Liver (tissue), 9 donors: ENCODE measurements around the gene MCF2L2. TPM values are rescaled to one million over a fixed set of nuclear protein-coding genes. Genes with fewer than 3 reads are reported as not detected.

Experiments
- DNase-seq: peaks from one replicate; pipeline ENCODE4 v3.0.0-alpha.2; 2017; ENCODE audit warnings: low spot score
- H3K27ac ChIP-seq, 2 donors: one replicate each; pipeline ENCODE4 v1.7.0; 2013; ENCODE audit warnings: inconsistent platforms in 2 of 2, low read length in 2 of 2, control low read depth in 1 of 2, low read depth in 1 of 2, mild to moderate bottlenecking in 1 of 2
- H3K27me3 ChIP-seq, 4 donors: one replicate each; pipeline versions ENCODE4 v1.6.1 to v1.7.0; 2013; ENCODE audit warnings: low read length in 3 of 4, inconsistent platforms in 1 of 4, mild to moderate bottlenecking in 1 of 4, moderate library complexity in 1 of 4; ENCODE audit not compliant: control insufficient read depth in 4 of 4, insufficient read depth in 4 of 4
- H3K36me3 ChIP-seq, 4 donors: one replicate each; pipeline versions ENCODE4 v1.6.1 to v1.7.0; 2013; ENCODE audit warnings: low read length in 3 of 4, mild to moderate bottlenecking in 3 of 4, low read depth in 1 of 4, moderate library complexity in 1 of 4; ENCODE audit not compliant: control insufficient read depth in 4 of 4, insufficient read depth in 3 of 4
- H3K4me1 ChIP-seq, 4 donors: one replicate each; pipeline versions ENCODE4 v1.6.1 to v1.7.0; 2013; ENCODE audit warnings: low read length in 3 of 4, mild to moderate bottlenecking in 3 of 4, moderate library complexity in 1 of 4; ENCODE audit not compliant: control insufficient read depth in 4 of 4, insufficient read depth in 4 of 4
- H3K4me3 ChIP-seq, 3 donors: one replicate each; pipeline versions ENCODE4 v1.6.1 to v1.7.0; 2013; ENCODE audit warnings: low read length in 3 of 3, control low read depth in 1 of 3, low read depth in 1 of 3, mild to moderate bottlenecking in 1 of 3
- H3K9ac ChIP-seq, 2 donors: one replicate each; pipeline ENCODE4 v1.7.0; 2013; ENCODE audit warnings: low read length in 2 of 2, mild to moderate bottlenecking in 2 of 2, moderate library complexity in 2 of 2, control low read depth in 1 of 2, low read depth in 1 of 2
- H3K9me3 ChIP-seq, 4 donors: one replicate each; pipeline versions ENCODE4 v1.6.1 to v1.7.0; 2013; ENCODE audit warnings: low read length in 3 of 4; ENCODE audit not compliant: control insufficient read depth in 4 of 4
- ATF3 ChIP-seq: IDR thresholded peaks from 2 replicates; pipeline ENCODE4 v1.6.1; 2016; ENCODE audit warnings: antibody characterized with exemption
- CTCF ChIP-seq: fragments of 150-350 bp; IDR thresholded peaks from 2 replicates; pipeline ENCODE4 v1.5.1; 2017; ENCODE audit warnings: improper control_type of control experiment, low read depth, low read length; ENCODE audit not compliant: missing input control
- EGR1 ChIP-seq, 2 donors: IDR thresholded peaks; 2 replicates each; pipeline ENCODE4 v1.6.1; 2016 to 2018; ENCODE audit warnings: antibody characterized with exemption in 2 of 2, low read depth in 2 of 2
- FOXA1 ChIP-seq: IDR thresholded peaks from 2 replicates; pipeline ENCODE4 v1.6.1; 2016; ENCODE audit warnings: antibody characterized with exemption
- FOXA2 ChIP-seq: IDR thresholded peaks from 2 replicates; pipeline ENCODE4 v1.6.1; 2016; ENCODE audit warnings: antibody characterized with exemption
- GABPA ChIP-seq, 2 donors: IDR thresholded peaks in 1 of 2; conservative IDR thresholded peaks in 1 of 2; 2 replicates each; pipeline ENCODE4 v1.6.1; 2016; ENCODE audit warnings: antibody characterized with exemption in 2 of 2, mild to moderate bottlenecking in 1 of 2, moderate library complexity in 1 of 2
- HNF4A ChIP-seq, 2 donors: conservative IDR thresholded peaks; 2 replicates each; pipeline ENCODE4 v1.6.1; 2016; ENCODE audit warnings: antibody characterized with exemption in 2 of 2, mild to moderate bottlenecking in 2 of 2
- HNF4G ChIP-seq: IDR thresholded peaks from 2 replicates; pipeline ENCODE4 v1.6.1; 2016; ENCODE audit warnings: antibody characterized with exemption
- JUND ChIP-seq, 2 donors: IDR thresholded peaks; 2 replicates each; pipeline ENCODE4 v1.6.1; 2016; ENCODE audit warnings: antibody characterized with exemption in 2 of 2
- NR2F2 ChIP-seq: IDR thresholded peaks from 2 replicates; pipeline ENCODE4 v1.6.1; 2016; ENCODE audit warnings: antibody characterized with exemption
- RAD21 ChIP-seq, 2 donors: IDR thresholded peaks; 2 replicates each; pipeline ENCODE4 v1.6.1; 2016; ENCODE audit warnings: antibody characterized with exemption in 2 of 2, mild to moderate bottlenecking in 2 of 2
- RXRA ChIP-seq, 2 donors: IDR thresholded peaks; 2 replicates each; pipeline ENCODE4 v1.6.1; 2017 to 2018; ENCODE audit warnings: antibody characterized with exemption in 2 of 2, mild to moderate bottlenecking in 1 of 2
- SP1 ChIP-seq: IDR thresholded peaks from 2 replicates; pipeline ENCODE4 v1.6.1; 2018; ENCODE audit warnings: antibody characterized with exemption, mild to moderate bottlenecking
- TAF1 ChIP-seq: conservative IDR thresholded peaks from 2 replicates; pipeline ENCODE4 v1.6.1; 2016; ENCODE audit warnings: antibody characterized with exemption, mild to moderate bottlenecking
- ZBTB33 ChIP-seq: IDR thresholded peaks from 2 replicates; pipeline ENCODE4 v1.6.1; 2016; ENCODE audit warnings: antibody characterized with exemption
- WGBS: extraction: QIAGEN DNeasy Blood & Tissue Kit; methylation state at CpG from one replicate; pipeline ENCODE4 v1.1.7; 2013; 5-methylcytosine and 5-hydroxymethylcytosine counted together
- polyA plus RNA-seq, 2 donors: library from polyadenylated mRNA; stranded (reverse) in 1 of 2; unstranded in 1 of 2; fragments of 200-250 nt in 1 of 2; fragments of >200 nt in 1 of 2; fragmentation: Nextera tagmentation in 1 of 2; extraction: Ambion mirVana in 1 of 2; gene quantifications; one replicate each; pipeline versions ENCODE4 v1.2.1 to v1.2.3, GENCODE V29; 2013 to 2015
- total RNA-seq, 2 donors: library from RNA; depleted of rRNA; stranded (reverse); fragments of >200 nt; gene quantifications; one replicate each; pipeline ENCODE4 v1.2.3, GENCODE V29; 2014
- donor health status: healthy.
- donor health status: healthy.
- donor health status: healthy.
- donor health status: healthy.
- donor health status: healthy.

MCF2L2 gene
- total and polyA plus RNA-seq, 4 donors, result 0.02 to 0.47 (median 0.17) TPM; not detected in 1

- Histone ChIP-seq H3K36me3 (no peaks in the 10 kb centered on the region), H3K27ac (no peak overlapping the region)
- no peak for DNase-seq
These were observed 11.1 kb upstream of the MCF2L2 start for GRCh38 chr3:183439515-183439914.

GRCh38 chr3:183438735-183439134 is 10.3 kb upstream of the MCF2L2 start:
- WGBS, result 84% methylated on average over 1 of the region's 1 CpG
- H3K4me3 ChIP-seq, result no peak overlapping the region
- H3K27me3 ChIP-seq, result no peaks in the 10 kb centered on the region
- peaks cover 2 to 5% (median 3%) of the 10 kb centered on the region in 4 donors for H3K9me3 ChIP-seq
- no peak for TF ChIP-seq ZBTB33
- peak in 1 of 2 donors; percentile 20 for TF ChIP-seq RXRA (IDR thresholded peaks at IDR 0.05)
- no peak overlapping the region for H3K9ac ChIP-seq
- no peak for DNase-seq
- H3K4me1 ChIP-seq, result no peaks in the 10 kb centered on the region
- no peak overlapping the region for H3K27ac ChIP-seq
- H3K36me3 ChIP-seq, result no peaks in the 10 kb centered on the region

More at GRCh38 chr3:183439515-183439914, 11.1 kb upstream of the MCF2L2 start:
- H3K4me1 ChIP-seq, result no peaks in the 10 kb centered on the region
- no peak overlapping the region for H3K4me3 ChIP-seq
- WGBS, result 90% methylated on average over 3 of the region's 3 CpGs
- no peak for TF ChIP-seq RAD21 (IDR thresholded peaks at IDR 0.05)
- TF ChIP-seq HNF4G, result no peak
- TF ChIP-seq TAF1, result no peak
- TF ChIP-seq FOXA1, result no peak
- no peak for TF ChIP-seq SP1
- TF ChIP-seq HNF4A (conservative IDR thresholded peaks at IDR 0.05), result no peak
- TF ChIP-seq GABPA (IDR thresholded peaks at IDR 0.05 in 1 of 2, conservative IDR thresholded peaks at IDR 0.05 in 1 of 2), result no peak
- TF ChIP-seq NR2F2, result no peak
- TF ChIP-seq ZBTB33, result no peak
- TF ChIP-seq EGR1 (IDR thresholded peaks at IDR 0.05; ENCODE audit: low read depth in 2 of 2), result no peak
- no peaks in the 10 kb centered on the region for H3K27me3 ChIP-seq
- H3K9me3 ChIP-seq, result peaks cover 3 to 11% (median 4%) of the 10 kb centered on the region in 4 donors
- H3K9ac ChIP-seq, result no peak overlapping the region

GRCh38 chr3:183437666-183438564 is 9.5 kb upstream of the MCF2L2 start:
- no peak for DNase-seq
- H3K9ac ChIP-seq, result no peak overlapping the region
- H3K36me3 ChIP-seq, result no peaks in the 10 kb centered on the region
- H3K4me3 ChIP-seq, result no peak overlapping the region
- H3K4me1 ChIP-seq, result no peaks in the 10 kb centered on the region
- H3K9me3 ChIP-seq, result no peaks in the 10 kb centered on the region
- WGBS, result 95% methylated on average over 6 of the region's 6 CpGs
- no peaks in the 10 kb centered on the region for H3K27me3 ChIP-seq
- H3K27ac ChIP-seq, result no peak overlapping the region
- TF ChIP-seq JUND (IDR thresholded peaks at IDR 0.05) (no peak), GABPA (IDR thresholded peaks at IDR 0.05 in 1 of 2, conservative IDR thresholded peaks at IDR 0.05 in 1 of 2) (no peak), CTCF (no peak), SP1 (no peak), ATF3 (no peak), ZBTB33 (no peak), NR2F2 (no peak), EGR1 (IDR thresholded peaks at IDR 0.05; ENCODE audit: low read depth in 2 of 2) (no peak), FOXA1 (no peak), TAF1 (no peak), HNF4A (conservative IDR thresholded peaks at IDR 0.05) (no peak), FOXA2 (no peak)
